Transverse colon (tissue), 3 donors: ENCODE measurements around the gene SYT17.

Experiments used
- CTCF ChIP-seq, 5 experiments: fragments of 200-600 bp in 3 of 5; fragments of 450-650 bp in 2 of 5; sonication (generic) in 3 of 5; IDR thresholded peaks; 1 replicate in 2 of 5; 2 replicates in 3 of 5; pipeline ENCODE4 v1.5.1; 2016 to 2017; ENCODE audit warnings: antibody characterized with exemption in 5 of 5, inconsistent platforms in 3 of 5, mild to moderate bottlenecking in 2 of 5, moderate library complexity in 1 of 5
- EP300 ChIP-seq: sonication (generic); formaldehyde crosslinking; IDR thresholded peaks from one replicate; pipeline ENCODE4 v1.6.1; 2017; ENCODE audit warnings: antibody characterized with exemption, low read depth
- POLR2A ChIP-seq: fragments of 450-650 bp; IDR thresholded peaks from one replicate; pipeline ENCODE4 v1.6.1; 2016; ENCODE audit warnings: antibody characterized with exemption, mild to moderate bottlenecking, moderate library complexity

- TF ChIP-seq CTCF (IDR thresholded peaks at IDR 0.05) (no peak), POLR2A (no peak), EP300 (no peak)
Observed at GRCh38 chr16:19163215-19163614, 4.8 kb upstream of the SYT17 start.
